Trophoblast cell (in vitro differentiated cells and primary cell): ENCODE measurements around the gene COPS7A.

Experiments used
- DNase-seq, 2 donors: peaks; one replicate each; pipeline ENCODE4 v3.0.0-alpha.2; 2016
- H2AFZ ChIP-seq: 2 replicates; pipeline ENCODE4 v1.6.1; 2013; ENCODE audit warnings: low read length, moderate library complexity, mild to moderate bottlenecking; ENCODE audit not compliant: insufficient read depth, poor library complexity
- H2AK5ac ChIP-seq: 2 replicates; pipeline ENCODE4 v1.6.1; 2013; ENCODE audit warnings: mild to moderate bottlenecking, low read length
- H2BK120ac ChIP-seq: 2 replicates; pipeline ENCODE4 v1.6.1; 2013; ENCODE audit warnings: low read length, mild to moderate bottlenecking, moderate library complexity; ENCODE audit not compliant: insufficient read depth, poor library complexity
- H2BK12ac ChIP-seq: 2 replicates; pipeline ENCODE4 v1.6.1; 2013; ENCODE audit warnings: mild to moderate bottlenecking, low read length, moderate library complexity
- H2BK5ac ChIP-seq: 2 replicates; pipeline ENCODE4 v1.6.1; 2013; ENCODE audit warnings: low read length, low read depth, moderate library complexity, mild to moderate bottlenecking; ENCODE audit not compliant: poor library complexity
- H3K14ac ChIP-seq: 2 replicates; pipeline ENCODE4 v1.6.1; 2013; ENCODE audit warnings: mild to moderate bottlenecking, low read length
- H3K18ac ChIP-seq: 2 replicates; pipeline ENCODE4 v1.6.1; 2013; ENCODE audit warnings: mild to moderate bottlenecking, low read length
- H3K23ac ChIP-seq: 2 replicates; pipeline ENCODE4 v1.6.1; 2013; ENCODE audit warnings: low read length
- H3K27ac ChIP-seq: 2 replicates; pipeline ENCODE4 v1.5.1; 2013; ENCODE audit warnings: low read depth, mild to moderate bottlenecking, inconsistent platforms, low read length, moderate library complexity
- H3K27me3 ChIP-seq: 2 replicates; pipeline ENCODE4 v1.6.1; 2013; ENCODE audit warnings: inconsistent platforms, mild to moderate bottlenecking, low read length, moderate library complexity; ENCODE audit not compliant: insufficient read depth
- H3K36me3 ChIP-seq, 2 experiments: 1 replicate in 1 of 2; 2 replicates in 1 of 2; pipeline ENCODE4 v1.6.1; 2013; ENCODE audit warnings: low read length in 2 of 2, mild to moderate bottlenecking in 2 of 2, moderate library complexity in 1 of 2; ENCODE audit not compliant: insufficient read depth in 2 of 2, control insufficient read depth in 1 of 2
- H3K4ac ChIP-seq: 2 replicates; pipeline ENCODE4 v1.6.1; 2013; ENCODE audit warnings: low read depth, mild to moderate bottlenecking, low read length, moderate library complexity
- H3K4me1 ChIP-seq, 2 experiments: 1 replicate in 1 of 2; 2 replicates in 1 of 2; pipeline ENCODE4 v1.6.1; 2013; ENCODE audit warnings: low read length in 2 of 2, mild to moderate bottlenecking in 2 of 2, moderate library complexity in 1 of 2; ENCODE audit not compliant: insufficient read depth in 2 of 2, control insufficient read depth in 1 of 2
- H3K4me2 ChIP-seq: 2 replicates; pipeline ENCODE4 v1.6.1; 2013; ENCODE audit warnings: inconsistent platforms, mild to moderate bottlenecking, low read length, moderate library complexity
- H3K4me3 ChIP-seq: 2 replicates; pipeline ENCODE4 v1.5.1; 2013; ENCODE audit warnings: mild to moderate bottlenecking, low read depth, low read length, inconsistent platforms
- H3K79me1 ChIP-seq: one replicate; pipeline ENCODE4 v1.6.1; 2013; ENCODE audit warnings: low read length
- H3K79me2 ChIP-seq: 2 replicates; pipeline ENCODE4 v1.6.1; 2013; ENCODE audit warnings: low read length, mild to moderate bottlenecking; ENCODE audit not compliant: control insufficient read depth, insufficient read depth, poor library complexity
- H3K9ac ChIP-seq: 2 replicates; pipeline ENCODE4 v1.6.1; 2013; ENCODE audit warnings: mild to moderate bottlenecking, low read length
- H3K9me3 ChIP-seq: 2 replicates; pipeline ENCODE4 v1.6.1; 2013; ENCODE audit warnings: low read depth, mild to moderate bottlenecking, control low read depth, inconsistent platforms, low read length; ENCODE audit not compliant: insufficient read depth
- H4K12ac ChIP-seq: 2 replicates; pipeline ENCODE4 v1.6.1; 2013; ENCODE audit warnings: low read depth, mild to moderate bottlenecking, low read length, moderate library complexity
- H4K8ac ChIP-seq: 2 replicates; pipeline ENCODE4 v1.6.1; 2013; ENCODE audit warnings: low read depth, mild to moderate bottlenecking, low read length, moderate library complexity
- H4K91ac ChIP-seq: one replicate; pipeline ENCODE4 v1.6.1; 2013; ENCODE audit warnings: low read depth, mild to moderate bottlenecking, low read length, moderate library complexity
- WGBS: extraction: QIAGEN DNeasy Blood & Tissue Kit; methylation state at CpG from one replicate; pipeline ENCODE4 v1.1.7; 2013; ENCODE audit warnings: missing lambda C conversion rate; ENCODE audit not compliant: insufficient read length, insufficient coverage; ENCODE audit errors: extremely low coverage; 5-methylcytosine and 5-hydroxymethylcytosine counted together

Gene COPS7A

DNA sequence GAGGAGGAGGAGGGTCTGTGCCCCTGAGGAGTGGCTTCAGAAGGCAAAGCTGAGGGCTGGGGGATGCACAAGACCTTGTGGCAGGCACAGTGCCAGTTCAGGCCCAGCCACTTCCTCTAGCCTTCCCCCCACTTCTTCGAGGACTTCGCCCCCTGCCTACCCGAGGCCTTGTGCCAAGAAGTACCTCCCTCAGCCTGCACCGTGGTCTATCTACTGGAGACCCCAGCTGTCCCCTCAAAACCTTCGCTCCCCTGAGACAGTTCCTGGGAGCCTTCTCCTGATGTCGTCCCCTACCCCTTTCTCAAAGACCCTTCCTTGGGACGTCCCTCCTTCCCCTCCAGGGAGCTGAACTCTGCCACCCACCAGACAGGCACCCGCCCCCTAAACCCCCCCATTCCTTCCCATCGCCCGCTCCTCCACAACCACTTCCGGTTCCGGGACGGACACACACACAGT, 35.3 kb upstream of the COPS7A start:
- H3K23ac ChIP-seq, result no peak overlapping the region
- peak overlapping the region; percentile 77 for H3K4ac ChIP-seq
- peak overlapping the region; percentile 62 for H3K4me2 ChIP-seq
- peak overlapping the region; percentile 97 for H3K27ac ChIP-seq
- WGBS, result no CpG with 5 or more reads among the region's 13 CpGs
- H2BK120ac ChIP-seq, result peak overlapping the region; percentile 100
- peak overlapping the region; percentile 100 for H3K14ac ChIP-seq
- no peak for DNase-seq
- H4K8ac ChIP-seq, result peak overlapping the region; percentile 95
- H3K27me3 ChIP-seq, result no peaks in the 10 kb centered on the region
- H3K79me2 ChIP-seq, result peaks cover 11% of the 10 kb centered on the region
- peaks cover 10% of the 10 kb centered on the region for H3K79me1 ChIP-seq
- H2AK5ac ChIP-seq, result peak overlapping the region; percentile 36
- H3K9me3 ChIP-seq, result no peaks in the 10 kb centered on the region
- peak overlapping the region; percentile 94 for H4K12ac ChIP-seq
- H3K18ac ChIP-seq, result peak overlapping the region; percentile 31
- peak overlapping the region; percentile 94 for H3K4me3 ChIP-seq
- peak overlapping the region; percentile 89 for H2AFZ ChIP-seq
- H2BK12ac ChIP-seq, result no peak overlapping the region
- peaks cover 2 to 3% of the 10 kb centered on the region in 2 experiments for H3K36me3 ChIP-seq
- H3K9ac ChIP-seq, result peak overlapping the region; percentile 99
- H4K91ac ChIP-seq, result peak overlapping the region; percentile 93
- H3K4me1 ChIP-seq, result peaks cover 0 to 9% of the 10 kb centered on the region in 2 experiments
- peak overlapping the region; percentile 99 for H2BK5ac ChIP-seq

DNA sequence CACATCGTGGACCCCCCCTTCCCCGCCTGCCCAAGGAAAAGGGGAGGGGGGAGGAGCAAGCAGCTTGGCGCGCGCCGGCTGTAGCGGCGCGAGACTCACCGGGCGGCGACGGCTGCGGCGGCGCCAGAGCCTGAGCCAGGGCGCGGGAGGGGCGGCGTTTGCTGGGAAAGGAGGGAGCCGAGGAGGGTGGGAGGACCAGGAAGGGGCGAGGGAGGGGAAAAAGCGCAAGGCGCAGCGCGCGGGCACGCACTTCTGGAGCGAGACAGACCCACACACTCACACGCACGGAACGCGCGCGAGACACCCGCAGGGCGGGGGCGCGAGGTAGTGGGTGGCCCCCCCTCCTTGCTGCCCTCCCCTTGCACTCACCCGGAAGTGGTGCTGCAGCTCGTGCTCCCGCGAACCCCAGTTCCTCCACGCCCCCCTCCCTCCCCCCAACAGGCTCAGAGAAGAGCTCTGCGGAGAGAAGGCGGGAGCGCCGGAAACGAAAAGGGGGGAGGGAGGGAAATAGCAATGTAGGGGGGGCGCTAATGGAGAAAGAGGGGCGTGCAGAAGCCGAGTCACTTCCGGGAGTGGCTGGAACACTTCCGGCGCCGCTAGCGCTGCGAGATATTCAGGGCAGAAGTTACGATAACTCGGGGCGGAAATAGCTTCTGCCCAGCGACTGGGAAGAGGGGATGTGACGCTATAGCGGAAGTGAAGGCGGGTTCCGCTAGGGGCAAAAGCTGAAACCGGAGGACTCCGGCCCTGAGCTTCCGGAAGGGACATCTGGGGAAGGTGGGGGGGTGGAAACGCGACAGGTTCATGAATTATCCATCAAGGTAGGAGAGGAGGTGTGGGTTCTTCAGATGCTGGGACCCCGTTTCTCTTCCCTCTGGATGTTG, 34.6 kb upstream of the COPS7A start, which contains the start of gene ZNF384:
TSS of gene ZNF384 (minus strand) at position 377 of the 884 bp plus-strand sequence. CDS start 9,855 bp downstream, outside the sequence.
- no peaks in the 10 kb centered on the region for H3K27me3 ChIP-seq
- peaks cover 10% of the 10 kb centered on the region for H3K79me1 ChIP-seq
- H3K36me3 ChIP-seq, result peaks cover 0 to 2% of the 10 kb centered on the region in 2 experiments
- peak within 1 kb of the TSS; percentile 97 for H3K27ac ChIP-seq
- peak within 1 kb of the TSS; percentile 44 for H2AK5ac ChIP-seq
- peak within 1 kb of the TSS; percentile 94 for H3K4me3 ChIP-seq
- peaks cover 0 to 9% of the 10 kb centered on the region in 2 experiments for H3K4me1 ChIP-seq
- H4K91ac ChIP-seq, result peak within 1 kb of the TSS; percentile 93
- peak within 1 kb of the TSS; percentile 100 for H3K14ac ChIP-seq
- peak within 1 kb of the TSS; percentile 99 for H3K9ac ChIP-seq
- H4K8ac ChIP-seq, result peak within 1 kb of the TSS; percentile 95
- peak within 1 kb of the TSS; percentile 100 for H2BK120ac ChIP-seq
- no peaks in the 10 kb centered on the region for H3K9me3 ChIP-seq
- DNase-seq, result peak; percentile 97 to 99
- H2BK12ac ChIP-seq, result no peak within 1 kb of the TSS
- peaks cover 11% of the 10 kb centered on the region for H3K79me2 ChIP-seq
- H3K4me2 ChIP-seq, result peak within 1 kb of the TSS; percentile 89
- peak within 1 kb of the TSS; percentile 98 for H3K18ac ChIP-seq
- peak within 1 kb of the TSS; percentile 99 for H2BK5ac ChIP-seq
- H3K4ac ChIP-seq, result peak within 1 kb of the TSS; percentile 77
- no CpG with 5 or more reads among the region's 72 CpGs for WGBS
- peak within 1 kb of the TSS; percentile 98 for H4K12ac ChIP-seq
- no peak within 1 kb of the TSS for H3K23ac ChIP-seq
- peak within 1 kb of the TSS; percentile 89 for H2AFZ ChIP-seq

DNA sequence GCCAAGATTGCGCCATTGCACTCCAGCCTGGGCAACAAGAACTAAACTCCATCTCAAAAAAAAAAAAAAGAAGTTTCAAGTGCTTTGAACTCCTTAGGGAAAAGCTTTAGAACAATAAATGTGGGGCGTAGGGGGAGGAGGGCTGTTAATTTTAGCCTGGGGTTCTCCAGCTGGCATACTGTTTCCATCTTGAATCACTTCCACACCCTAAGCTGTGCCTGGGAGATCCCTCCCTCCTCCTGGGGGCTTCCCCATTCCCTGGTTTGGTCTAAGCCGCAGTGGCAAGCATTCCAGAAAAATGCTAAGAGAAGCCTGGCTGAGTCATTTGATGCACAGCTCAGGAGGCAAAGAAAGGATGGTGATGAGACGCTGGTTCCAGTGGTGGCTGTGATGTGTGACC, 32.4 kb upstream of the COPS7A start:
- H3K36me3 ChIP-seq, result no peaks in the 10 kb centered on the region
- no peak overlapping the region for H3K4me3 ChIP-seq
- H3K79me2 ChIP-seq, result peaks cover 11% of the 10 kb centered on the region
- H3K27ac ChIP-seq, result no peak overlapping the region
- no peaks in the 10 kb centered on the region for H3K9me3 ChIP-seq
- no peak overlapping the region for H2BK12ac ChIP-seq
- H3K4me1 ChIP-seq, result peaks cover 0 to 9% of the 10 kb centered on the region in 2 experiments
- H3K9ac ChIP-seq, result no peak overlapping the region
- no peaks in the 10 kb centered on the region for H3K27me3 ChIP-seq
- no peak overlapping the region for H2BK5ac ChIP-seq
- no peak overlapping the region for H2BK120ac ChIP-seq
- DNase-seq, result no peak
- no peak overlapping the region for H3K14ac ChIP-seq
- H3K23ac ChIP-seq, result no peak overlapping the region
- H2AK5ac ChIP-seq, result no peak overlapping the region
- no peak overlapping the region for H4K8ac ChIP-seq
- H2AFZ ChIP-seq, result no peak overlapping the region
- H3K18ac ChIP-seq, result no peak overlapping the region
- peaks cover 10% of the 10 kb centered on the region for H3K79me1 ChIP-seq
- WGBS, result no CpG with 5 or more reads among the region's 4 CpGs
- no peak overlapping the region for H4K12ac ChIP-seq
- H3K4ac ChIP-seq, result no peak overlapping the region
- H3K4me2 ChIP-seq, result no peak overlapping the region
- H4K91ac ChIP-seq, result no peak overlapping the region

DNA sequence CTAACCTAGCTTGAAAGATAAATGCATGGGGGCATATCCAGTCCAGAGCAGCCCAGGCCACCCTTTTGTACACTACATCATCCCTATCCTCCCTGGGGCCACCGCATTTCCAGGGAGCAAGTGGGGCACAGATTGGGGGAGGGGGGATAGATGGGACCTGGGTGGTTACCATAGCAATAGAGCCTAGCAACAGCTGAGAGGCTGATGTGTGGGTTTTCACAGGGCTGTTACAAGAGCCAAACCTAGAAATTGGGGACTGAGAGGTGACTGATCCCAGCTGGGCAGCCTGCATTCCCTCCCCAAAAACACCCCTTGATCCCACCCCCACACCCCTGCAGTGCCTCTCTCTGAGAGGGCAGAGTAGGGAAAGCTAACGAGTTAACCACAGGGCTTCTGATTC, 31.0 kb upstream of the COPS7A start:
- H3K4ac ChIP-seq, result no peak overlapping the region
- no peaks in the 10 kb centered on the region for H3K9me3 ChIP-seq
- H3K27ac ChIP-seq, result no peak overlapping the region
- H3K79me1 ChIP-seq, result peaks cover 10% of the 10 kb centered on the region
- no peak overlapping the region for H2AK5ac ChIP-seq
- no peak overlapping the region for H4K12ac ChIP-seq
- H3K4me2 ChIP-seq, result no peak overlapping the region
- H3K23ac ChIP-seq, result no peak overlapping the region
- no peak overlapping the region for H3K18ac ChIP-seq
- peaks cover 11% of the 10 kb centered on the region for H3K79me2 ChIP-seq
- WGBS, result no CpG with 5 or more reads among the region's 2 CpGs
- no peak for DNase-seq
- H3K36me3 ChIP-seq, result no peaks in the 10 kb centered on the region
- H3K4me3 ChIP-seq, result no peak overlapping the region
- no peak overlapping the region for H4K8ac ChIP-seq
- H2BK12ac ChIP-seq, result no peak overlapping the region
- H2BK5ac ChIP-seq, result no peak overlapping the region
- H4K91ac ChIP-seq, result no peak overlapping the region
- no peak overlapping the region for H2BK120ac ChIP-seq
- H3K14ac ChIP-seq, result no peak overlapping the region
- H2AFZ ChIP-seq, result no peak overlapping the region
- H3K9ac ChIP-seq, result peak overlapping the region; percentile 29
- no peaks in the 10 kb centered on the region for H3K27me3 ChIP-seq
- peaks cover 0 to 6% of the 10 kb centered on the region in 2 experiments for H3K4me1 ChIP-seq
